Measurements from ENCODE around the gene ALDH5A1.

The ALDH5A1 gene

DNA sequence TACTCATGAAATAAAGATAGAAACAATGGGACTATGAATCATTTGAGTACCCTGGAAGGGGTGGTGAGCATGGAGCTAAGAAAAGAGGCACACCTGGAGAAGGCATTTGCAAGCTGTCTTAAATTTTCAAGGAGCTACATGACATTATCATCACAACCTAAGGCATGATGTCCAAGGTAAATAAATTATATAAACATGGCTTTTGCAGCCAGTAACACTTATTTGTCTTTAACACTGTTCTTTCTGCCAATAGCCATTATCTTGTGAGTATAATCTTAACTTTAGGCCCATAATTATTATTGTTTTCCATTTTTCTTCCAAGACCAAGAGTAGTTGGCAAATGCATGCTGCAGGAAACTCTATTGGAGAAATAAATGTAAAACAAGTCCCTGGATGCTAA, 63.7 kb downstream of the ALDH5A1 start:
- DNase-seq, result no peak
- intact Hi-C loops (cut with DNase I), result no loop called here

DNA sequence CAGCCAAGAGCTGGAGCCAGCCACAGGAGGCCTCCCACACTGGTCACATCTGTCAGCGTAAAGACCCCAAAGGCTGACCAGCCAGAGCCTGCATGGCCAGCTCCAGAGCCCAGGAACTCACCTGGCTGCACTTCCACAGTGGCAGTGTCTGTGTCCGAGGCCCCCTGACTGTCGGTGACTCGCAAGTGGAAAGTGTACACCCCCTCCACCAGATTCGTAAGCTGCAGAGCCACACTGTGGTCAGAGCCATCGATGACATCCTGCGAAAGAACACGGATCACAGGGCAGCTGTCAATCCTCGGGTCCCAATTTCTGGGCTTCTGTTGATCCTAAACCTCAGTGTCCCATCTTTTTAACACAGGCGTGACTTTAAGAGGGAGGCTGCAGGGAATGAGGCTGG, 69.3 kb downstream of the ALDH5A1 start:
- DNase-seq, result no peak
- intact Hi-C loops (cut with DNase I), result no loop called here

DNA sequence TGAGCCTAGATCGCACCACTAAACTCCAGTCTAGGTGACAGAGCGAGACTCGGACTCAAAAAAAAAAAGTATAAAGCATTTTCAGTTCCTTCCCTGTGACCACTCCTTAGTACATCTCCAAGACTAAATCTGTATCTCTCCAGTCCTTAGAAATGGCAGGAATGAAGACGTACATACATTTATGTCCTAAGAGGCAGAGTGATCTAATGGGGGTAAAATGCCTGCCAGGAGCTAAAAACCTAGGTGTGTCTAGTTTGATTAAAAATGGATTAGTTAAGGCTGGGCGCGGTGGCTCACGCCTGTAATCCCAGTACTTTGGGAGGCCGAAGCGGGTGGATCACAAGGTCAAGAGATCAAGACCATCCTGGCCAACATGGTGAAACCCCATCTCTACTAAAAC, 70.4 kb downstream of the ALDH5A1 start:
- intact Hi-C loops (cut with DNase I), result no loop called here
- no peak for DNase-seq

DNA sequence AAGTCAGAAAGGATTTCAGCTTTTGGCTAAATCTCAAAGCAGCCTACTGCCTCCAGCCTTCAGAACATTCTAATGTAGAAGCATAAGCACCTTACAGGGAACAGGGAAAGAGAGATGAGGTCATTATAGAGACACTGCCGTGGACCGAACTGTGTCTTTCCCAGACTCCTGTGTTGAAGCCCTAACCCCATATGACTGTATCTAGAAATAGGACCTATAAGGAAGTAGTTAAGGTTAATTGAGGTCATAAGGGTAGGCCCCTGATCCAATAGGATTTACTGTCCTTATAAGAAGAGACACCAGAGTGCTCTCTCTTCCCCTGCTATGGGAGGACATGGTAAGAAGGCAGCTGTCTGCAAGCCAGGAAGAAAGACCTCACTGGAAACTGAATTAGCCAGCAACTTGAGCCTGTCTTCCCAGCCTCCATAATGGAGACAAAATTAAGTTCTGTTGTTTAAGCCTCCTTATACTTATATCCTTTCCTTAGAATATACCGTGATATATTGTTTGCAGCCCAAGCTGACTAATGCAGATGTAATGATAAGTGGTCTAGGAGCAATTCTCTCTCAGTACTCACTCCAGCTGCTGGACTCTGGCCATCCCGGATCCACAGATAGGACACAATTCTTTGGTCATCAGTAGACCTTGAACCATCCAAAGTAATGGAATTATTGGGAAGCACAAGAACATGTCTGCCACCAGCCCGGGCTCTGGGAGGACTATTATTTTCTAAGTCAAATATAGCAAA, 71.4 kb downstream of the ALDH5A1 start:
- DNase-seq, result no peak
- intact Hi-C loops (cut with DNase I), result no loop called here

DNA sequence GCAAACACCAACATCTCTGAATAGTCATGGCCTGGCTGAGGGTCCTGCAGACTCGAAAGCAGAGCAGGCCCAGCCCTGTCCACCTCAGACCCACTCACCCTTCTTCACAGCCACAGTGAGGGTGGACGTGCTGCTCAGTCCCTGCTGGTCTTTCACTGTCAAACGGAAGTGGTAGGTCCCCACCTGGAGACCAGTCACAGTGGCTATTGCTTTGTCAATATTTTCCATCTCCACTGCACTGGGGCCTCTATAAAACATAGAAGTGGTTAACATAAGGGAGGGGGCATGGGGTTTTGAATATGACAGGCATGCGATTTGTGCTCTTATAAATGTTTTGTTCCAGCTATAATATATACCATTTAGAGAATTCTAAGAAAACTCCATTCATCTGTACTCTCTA, 73.9 kb downstream of the ALDH5A1 start:
- intact Hi-C loops (cut with DNase I), result no loop called here

DNA sequence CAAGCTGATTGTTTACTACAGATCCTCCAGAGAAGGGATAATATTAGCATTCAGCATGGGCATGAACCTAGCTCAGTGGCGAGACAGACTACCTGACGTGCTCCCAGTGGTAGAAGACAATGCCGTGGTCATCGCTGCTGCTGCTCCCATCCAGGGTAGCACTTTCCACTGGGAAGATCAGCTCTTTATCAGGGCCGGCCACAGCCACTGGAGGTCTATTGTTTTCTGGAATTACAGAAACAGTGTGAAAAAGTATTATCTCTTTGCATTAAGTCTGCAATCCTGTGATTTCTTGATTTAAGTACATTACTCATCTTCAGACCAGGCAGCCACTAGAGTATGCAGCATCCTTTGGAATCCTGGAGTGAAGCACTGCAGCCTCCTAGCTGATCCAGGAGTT, 75.0 kb downstream of the ALDH5A1 start:
- intact Hi-C loops (cut with DNase I), result no loop called here
- DNase-seq, result no peak

More for the DNA sequence above, 73.9 kb downstream of the ALDH5A1 start:
- DNase-seq, result no peak

DNA sequence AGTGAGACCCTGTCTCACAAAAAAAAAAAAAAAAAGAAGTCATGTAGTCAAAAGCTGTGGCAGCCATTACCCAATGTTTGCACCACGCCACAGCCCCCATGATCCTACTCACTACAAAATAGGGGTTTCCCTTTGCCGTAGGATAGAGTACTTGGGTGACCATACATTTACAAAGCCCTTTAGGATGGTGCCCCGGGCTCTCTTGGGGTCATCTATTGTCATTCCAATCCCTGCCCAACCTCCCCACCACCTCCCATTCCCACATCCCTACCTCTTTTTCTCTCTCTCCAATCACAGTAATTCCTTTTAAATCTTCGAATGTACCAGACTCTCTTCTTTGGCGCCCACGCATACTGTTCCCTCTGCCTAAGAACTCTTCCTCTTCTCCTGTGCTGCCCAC, 76.6 kb downstream of the ALDH5A1 start:
- DNase-seq, result no peak
- intact Hi-C loops (cut with DNase I), result no loop called here

DNA sequence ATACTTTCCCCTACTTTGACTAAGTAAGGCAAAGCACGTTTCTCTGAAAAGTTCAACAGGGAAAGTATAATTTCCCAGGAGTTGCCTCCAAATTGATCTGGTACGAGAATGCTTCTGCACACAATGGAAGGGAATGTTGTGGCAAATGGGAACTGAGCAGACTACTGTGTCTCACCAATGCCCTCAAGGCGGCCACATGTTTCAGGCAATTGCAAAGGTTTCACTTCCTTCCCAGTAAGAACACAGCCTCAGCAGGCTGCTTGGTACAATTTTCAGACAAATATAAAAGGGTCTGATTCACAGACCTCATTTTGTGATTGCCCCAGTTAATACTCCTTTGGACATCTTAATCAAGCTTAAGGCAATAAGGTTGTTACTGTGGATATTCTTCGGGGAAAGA, 80.0 kb downstream of the ALDH5A1 start:
- intact Hi-C loops (cut with DNase I), result no loop called here
- no peak for DNase-seq

DNA sequence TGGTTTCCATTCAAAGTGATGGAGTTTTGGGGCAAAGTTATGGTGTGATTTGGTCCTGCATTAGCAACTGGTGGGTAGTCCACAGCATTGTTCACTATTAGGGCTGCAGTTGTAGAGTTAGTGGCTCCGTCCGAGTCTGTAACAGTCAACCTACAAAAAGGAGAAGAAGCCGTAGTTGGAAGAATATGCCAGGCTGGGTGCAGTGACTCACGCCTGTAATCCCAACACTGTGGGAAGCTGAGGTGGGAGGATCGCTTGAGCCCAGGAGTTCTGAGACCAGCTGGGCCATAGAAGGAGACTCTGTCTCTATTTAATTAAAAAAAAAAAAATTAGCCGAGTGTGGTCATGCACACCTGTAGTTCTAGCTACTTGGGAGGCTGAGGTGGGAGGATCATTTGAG, 81.7 kb downstream of the ALDH5A1 start:
- peak in 2 of 10 donors; percentile 40 to 83 for DNase-seq
- intact Hi-C loops (cut with DNase I), result no loop called here

DNA sequence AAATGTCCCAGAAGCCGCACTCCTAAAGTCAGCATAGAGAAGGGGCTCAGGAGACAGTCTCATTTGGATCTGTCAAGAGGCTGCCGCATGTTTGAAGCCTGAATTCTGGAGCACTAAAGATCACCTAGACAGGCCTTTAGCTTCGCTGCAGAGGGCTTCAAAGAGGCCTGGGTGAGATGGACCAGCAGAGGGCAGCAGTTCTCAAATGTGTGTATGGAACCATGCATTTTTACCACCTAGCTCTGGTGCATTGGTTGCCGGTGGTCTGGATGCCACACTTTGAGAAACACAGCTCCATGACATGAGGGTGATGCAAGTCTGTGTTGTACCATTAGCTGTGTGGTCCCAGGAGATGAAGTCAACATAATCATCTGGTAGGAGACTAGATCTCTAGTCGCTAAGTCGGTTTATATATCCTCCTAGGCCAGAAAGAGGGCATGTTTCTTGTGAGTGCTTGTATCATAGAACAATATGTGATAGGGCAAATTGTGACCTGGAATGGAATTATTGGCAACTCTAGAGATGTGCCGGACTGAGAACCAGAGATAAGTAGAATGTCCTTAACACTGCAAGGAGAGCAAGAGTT, 86.4 kb downstream of the ALDH5A1 start:
- intact Hi-C loops (cut with DNase I), result loop anchor here (1.0 to 5.0 kb wide), 4 partner anchors 86 to 490 kb away; partner anchors contain the start of genes ACOT13 and TDP2
- peak; percentile 49 to 95 (median 79) for DNase-seq

DNA sequence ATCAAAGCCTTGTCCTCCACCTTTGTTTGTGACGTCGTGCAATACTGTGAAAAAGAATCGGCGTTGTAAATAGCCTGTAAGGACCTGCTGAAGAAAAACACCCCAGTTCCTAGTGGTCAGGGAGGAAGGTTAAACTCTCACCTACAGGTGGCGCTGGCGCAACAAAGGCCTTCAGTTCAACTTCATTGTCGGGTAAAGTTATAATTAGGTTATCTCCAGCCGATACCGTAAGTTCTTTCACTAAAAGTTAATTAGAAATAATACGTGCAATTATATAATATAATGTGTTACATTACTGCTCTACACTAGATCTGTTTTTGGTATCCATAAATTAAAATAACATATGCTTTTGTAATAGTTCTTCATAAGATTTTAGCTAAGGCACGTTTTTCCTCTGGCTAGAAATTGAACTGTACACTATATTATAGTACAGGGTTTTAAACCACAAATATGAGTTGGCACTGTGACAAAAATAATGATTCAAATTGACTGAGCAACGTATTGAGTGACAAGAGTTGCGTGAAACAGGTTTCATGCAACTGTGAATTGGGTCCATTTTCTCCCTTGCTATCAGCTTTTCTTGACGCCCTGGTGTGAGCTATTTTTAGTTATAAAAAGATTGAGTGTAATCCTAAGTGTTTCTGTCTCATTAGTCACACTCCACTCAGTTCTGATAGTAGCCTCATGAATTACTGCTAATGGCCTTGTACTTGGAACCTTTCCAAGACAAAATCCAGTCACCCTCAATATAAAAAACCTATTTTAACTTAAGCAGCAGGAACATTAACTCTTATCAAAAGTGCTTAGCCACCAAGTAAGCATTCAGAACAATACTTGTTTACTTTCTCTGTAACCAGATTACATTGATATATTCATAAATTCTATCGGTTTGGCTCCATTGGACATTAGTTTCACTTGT, 89.0 kb downstream of the ALDH5A1 start:
- intact Hi-C loops (cut with DNase I), result loop anchor here (5.0 kb wide), 1 partner anchor 184 kb away; no protein-coding TSS in a partner anchor
- DNase-seq, result peak; percentile 32 to 93 (median 73)

DNA sequence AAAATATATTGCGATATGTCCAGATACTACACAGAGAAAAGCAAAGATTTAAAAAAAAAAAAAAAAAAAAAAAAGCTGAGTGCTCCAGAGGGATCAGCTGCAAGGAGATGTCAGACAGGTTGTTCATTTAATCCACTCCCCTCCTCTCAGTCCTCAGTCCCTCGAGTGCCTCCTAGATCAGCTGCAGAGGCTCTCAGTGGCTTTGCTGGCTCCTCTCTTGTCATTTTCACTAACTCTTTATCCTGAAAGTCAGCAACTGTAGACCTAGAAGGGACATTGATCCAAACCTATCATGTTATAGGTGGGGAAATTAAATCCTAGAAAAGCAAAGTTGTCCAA, 89.6 kb downstream of the ALDH5A1 start:
- no peak for DNase-seq
- intact Hi-C loops (cut with DNase I), result loop anchor here (5.0 kb wide), 1 partner anchor 183 kb away; no protein-coding TSS in a partner anchor

All from posterior cingulate gyrus (tissue), 11 donors.